ENCODE results near the gene TPSD1.
"Not testable (repeated sequence)": the region's sequence is repeated elsewhere in the genome, so short reads cannot be mapped to it uniquely, and the experiment has no call there.

Gene TPSD1

GRCh38 chr16:1231301-1231700 lies 24.6 kb upstream of the TPSD1 start:
- not testable (repeated sequence) for H3K9me3 ChIP-seq (ENCODE audit: insufficient read depth, low read length); H3K4me1 ChIP-seq (ENCODE audit: insufficient read depth, insufficient read length); H3K9ac ChIP-seq (ENCODE audit: insufficient read length, low read depth); DNase-seq (ENCODE audit: low read depth, low spot score); H3K27me3 ChIP-seq (ENCODE audit: insufficient read depth, insufficient read length); H3K36me3 ChIP-seq (ENCODE audit: insufficient read depth, insufficient read length, low read length); H3K4me3 ChIP-seq (ENCODE audit: insufficient read length, low read depth)

- H3K27me3 ChIP-seq (ENCODE audit: insufficient read depth, insufficient read length); H3K9ac ChIP-seq (ENCODE audit: insufficient read length, low read depth); DNase-seq (ENCODE audit: low read depth, low spot score); H3K9me3 ChIP-seq (ENCODE audit: insufficient read depth, low read length); H3K4me3 ChIP-seq (ENCODE audit: insufficient read length, low read depth); H3K4me1 ChIP-seq (ENCODE audit: insufficient read depth, insufficient read length); H3K36me3 ChIP-seq (ENCODE audit: insufficient read depth, insufficient read length, low read length): not testable (repeated sequence)
Measured at GRCh38 chr16:1232049-1232748, 23.7 kb upstream of the TPSD1 start.

GRCh38 chr16:1236659-1237058 lies 19.2 kb upstream of the TPSD1 start:
- H3K36me3 ChIP-seq (ENCODE audit: insufficient read depth, insufficient read length, low read length); H3K9me3 ChIP-seq (ENCODE audit: insufficient read depth, low read length); H3K9ac ChIP-seq (ENCODE audit: insufficient read length, low read depth); DNase-seq (ENCODE audit: low read depth, low spot score); H3K4me1 ChIP-seq (ENCODE audit: insufficient read depth, insufficient read length); H3K4me3 ChIP-seq (ENCODE audit: insufficient read length, low read depth); H3K27me3 ChIP-seq (ENCODE audit: insufficient read depth, insufficient read length): not testable (repeated sequence)

GRCh38 chr16:1237990-1238389 lies 17.9 kb upstream of the TPSD1 start:
- H3K9me3 ChIP-seq (ENCODE audit: insufficient read depth, low read length) = no peaks in the 10 kb centered on the region
- TF ChIP-seq YY1 (IDR thresholded peaks at IDR 0.05; ENCODE audit: insufficient read depth, insufficient read length) = no peak
- no peak for TF ChIP-seq SUZ12 (IDR thresholded peaks at IDR 0.05; ENCODE audit: extremely low read depth, insufficient read depth, insufficient read length)
- TF ChIP-seq ZNF274 (IDR thresholded peaks at IDR 0.05; ENCODE audit: low read depth, low read length) = no peak

GRCh38 chr16:1238909-1239308 lies 17.0 kb upstream of the TPSD1 start:
- H3K4me3 ChIP-seq (ENCODE audit: insufficient read length, low read depth); DNase-seq (ENCODE audit: low read depth, low spot score); H3K9me3 ChIP-seq (ENCODE audit: insufficient read depth, low read length): not testable (repeated sequence)

More at GRCh38 chr16:1237990-1238389, 17.9 kb upstream of the TPSD1 start:
- peaks cover 8% of the 10 kb centered on the region for H3K27me3 ChIP-seq (ENCODE audit: insufficient read depth, insufficient read length)
- H3K4me1 ChIP-seq (ENCODE audit: insufficient read depth, insufficient read length) = no peaks in the 10 kb centered on the region
- H3K36me3 ChIP-seq (ENCODE audit: insufficient read depth, insufficient read length, low read length) = no peaks in the 10 kb centered on the region
- H3K9ac ChIP-seq (ENCODE audit: insufficient read length, low read depth) = no peak overlapping the region
- H3K4me3 ChIP-seq (ENCODE audit: insufficient read length, low read depth) = no peak overlapping the region
- DNase-seq (ENCODE audit: low read depth, low spot score) = no peak

GRCh38 chr16:1239575-1239974 lies 16.3 kb upstream of the TPSD1 start:
- H3K36me3 ChIP-seq (ENCODE audit: insufficient read depth, insufficient read length, low read length); H3K27me3 ChIP-seq (ENCODE audit: insufficient read depth, insufficient read length); DNase-seq (ENCODE audit: low read depth, low spot score); H3K9me3 ChIP-seq (ENCODE audit: insufficient read depth, low read length); H3K9ac ChIP-seq (ENCODE audit: insufficient read length, low read depth); H3K4me3 ChIP-seq (ENCODE audit: insufficient read length, low read depth); H3K4me1 ChIP-seq (ENCODE audit: insufficient read depth, insufficient read length): not testable (repeated sequence)

More at GRCh38 chr16:1238909-1239308, 17.0 kb upstream of the TPSD1 start:
- H3K36me3 ChIP-seq (ENCODE audit: insufficient read depth, insufficient read length, low read length); H3K9ac ChIP-seq (ENCODE audit: insufficient read length, low read depth); H3K4me1 ChIP-seq (ENCODE audit: insufficient read depth, insufficient read length); H3K27me3 ChIP-seq (ENCODE audit: insufficient read depth, insufficient read length): not testable (repeated sequence)

- DNase-seq (ENCODE audit: low read depth, low spot score) = not testable (repeated sequence)
Measured at GRCh38 chr16:1240436-1240835, 15.4 kb upstream of the TPSD1 start, which contains the start of gene TPSAB1. TPSAB1 (plus strand) TSS chr16:1240705; CDS start chr16:1240939, 234 bp downstream.

GRCh38 chr16:1241081-1241480 lies 14.8 kb upstream of the TPSD1 start:
- not testable (repeated sequence) for H3K4me1 ChIP-seq (ENCODE audit: insufficient read depth, insufficient read length); DNase-seq (ENCODE audit: low read depth, low spot score); H3K36me3 ChIP-seq (ENCODE audit: insufficient read depth, insufficient read length, low read length); H3K9ac ChIP-seq (ENCODE audit: insufficient read length, low read depth); H3K4me3 ChIP-seq (ENCODE audit: insufficient read length, low read depth); H3K9me3 ChIP-seq (ENCODE audit: insufficient read depth, low read length)
- peaks cover 23% of the 10 kb centered on the region for H3K27me3 ChIP-seq (ENCODE audit: insufficient read depth, insufficient read length)

More at GRCh38 chr16:1240436-1240835, 15.4 kb upstream of the TPSD1 start, which contains the start of gene TPSAB1:
- not testable (repeated sequence) for H3K9me3 ChIP-seq (ENCODE audit: insufficient read depth, low read length); H3K9ac ChIP-seq (ENCODE audit: insufficient read length, low read depth); H3K4me3 ChIP-seq (ENCODE audit: insufficient read length, low read depth); H3K4me1 ChIP-seq (ENCODE audit: insufficient read depth, insufficient read length); H3K36me3 ChIP-seq (ENCODE audit: insufficient read depth, insufficient read length, low read length)
- peaks cover 17% of the 10 kb centered on the region for H3K27me3 ChIP-seq (ENCODE audit: insufficient read depth, insufficient read length)

- DNase-seq (ENCODE audit: low read depth, low spot score); H3K36me3 ChIP-seq (ENCODE audit: insufficient read depth, insufficient read length, low read length); H3K9me3 ChIP-seq (ENCODE audit: insufficient read depth, low read length); H3K9ac ChIP-seq (ENCODE audit: insufficient read length, low read depth); H3K4me3 ChIP-seq (ENCODE audit: insufficient read length, low read depth); H3K4me1 ChIP-seq (ENCODE audit: insufficient read depth, insufficient read length): not testable (repeated sequence)
- H3K27me3 ChIP-seq (ENCODE audit: insufficient read depth, insufficient read length) = peaks cover 38% of the 10 kb centered on the region
Measured at GRCh38 chr16:1243363-1243762, 12.5 kb upstream of the TPSD1 start.

GRCh38 chr16:1243907-1244850 lies 11.7 kb upstream of the TPSD1 start:
- H3K4me1 ChIP-seq (ENCODE audit: insufficient read depth, insufficient read length); H3K9ac ChIP-seq (ENCODE audit: insufficient read length, low read depth); DNase-seq (ENCODE audit: low read depth, low spot score); H3K36me3 ChIP-seq (ENCODE audit: insufficient read depth, insufficient read length, low read length); H3K4me3 ChIP-seq (ENCODE audit: insufficient read length, low read depth); H3K9me3 ChIP-seq (ENCODE audit: insufficient read depth, low read length): not testable (repeated sequence)
- H3K27me3 ChIP-seq (ENCODE audit: insufficient read depth, insufficient read length) = peaks cover 37% of the 10 kb centered on the region
